ENCODE data around the gene CD209. TPM values are rescaled to one million over a fixed set of nuclear protein-coding genes. Genes with fewer than 3 reads are reported as not detected.
A peak's percentile ranks its signal among the peaks of the same experiment; 100 is the strongest.

Gene CD209
- total RNA-seq, 5 donors from 2014 or later (not counting 1 experiment from before 2014, with no cell fraction given) = 0.07 TPM; not detected in 4

- H3K27me3 Mint-ChIP-seq = peaks cover 13 to 31% of the 10 kb centered on the region in 2 donors
- Histone ChIP-seq H3K4me1 (ENCODE audit: control insufficient read depth in 1 of 2, extremely low read depth in 1 of 2, insufficient read depth in 2 of 2, low read length in 2 of 2) (peaks cover 2 to 19% of the 10 kb centered on the region in 2 experiments), H3K27me3 (replicated peaks in 1 of 2; ENCODE audit: control insufficient read depth in 2 of 2, extremely low read depth in 1 of 2, insufficient read depth in 2 of 2, low read length in 1 of 2) (peaks cover 5 to 39% of the 10 kb centered on the region in 2 experiments), H3K4me3 (ENCODE audit: control insufficient read depth in 1 of 2, extremely low read depth in 1 of 2, low read length in 1 of 2) (no peak overlapping the region), H3K9me3 (no peaks in the 10 kb centered on the region), H3K36me3 (ENCODE audit: control insufficient read depth in 2 of 2, extremely low read depth in 1 of 2, insufficient read depth in 1 of 2, low read length in 1 of 2) (no peaks in the 10 kb centered on the region), H3K27ac (ENCODE audit: low read length) (no peak overlapping the region)
- H3K9me3 Mint-ChIP-seq = no peaks in the 10 kb centered on the region
- no peak overlapping the region for H3K4me3 Mint-ChIP-seq
- DNase-seq (no peak), ATAC-seq (replicated peaks in 1 of 4) (no peak)
- CTCF ChIA-PET = no interaction called here
- POLR2A ChIA-PET = no interaction called here
- H3K27ac Mint-ChIP-seq = no peak overlapping the region
- WGBS (ENCODE audit: insufficient coverage) = 83% methylated on average over 7 of the region's 14 CpGs
- no peaks in the 10 kb centered on the region for H3K36me3 Mint-ChIP-seq
- peaks cover 5 to 13% (median 8%) of the 10 kb centered on the region in 3 donors for H3K4me1 Mint-ChIP-seq
Observed at GRCh38 chr19:7790416-7790815, 43.1 kb upstream of the CD209 start.

GRCh38 chr19:7789447-7789846 is 42.1 kb upstream of the CD209 start:
- peak; percentile 67 to 83 (median 76) for ATAC-seq (replicated peaks in 1 of 4)
- H3K4me3 Mint-ChIP-seq = peak overlapping the region; percentile 47 to 74 (median 63)

GRCh38 chr19:7788933-7789323 is 41.6 kb upstream of the CD209 start:
- DNase-seq (no peak), ATAC-seq (replicated peaks in 1 of 4) (peak in 2 of 4 experiments; percentile 22 to 25)
- H3K36me3 Mint-ChIP-seq = no peaks in the 10 kb centered on the region
- Histone ChIP-seq H3K9me3 (no peaks in the 10 kb centered on the region), H3K36me3 (ENCODE audit: control insufficient read depth in 2 of 2, extremely low read depth in 1 of 2, insufficient read depth in 1 of 2, low read length in 1 of 2) (no peaks in the 10 kb centered on the region), H3K4me1 (ENCODE audit: control insufficient read depth in 1 of 2, extremely low read depth in 1 of 2, insufficient read depth in 2 of 2, low read length in 2 of 2) (peaks cover 2 to 19% of the 10 kb centered on the region in 2 experiments), H3K27me3 (replicated peaks in 1 of 2; ENCODE audit: control insufficient read depth in 2 of 2, extremely low read depth in 1 of 2, insufficient read depth in 2 of 2, low read length in 1 of 2) (peaks cover 7 to 45% of the 10 kb centered on the region in 2 experiments), H3K27ac (ENCODE audit: low read length) (no peak overlapping the region), H3K4me3 (ENCODE audit: control insufficient read depth in 1 of 2, extremely low read depth in 1 of 2, low read length in 1 of 2) (peak overlapping the region in 1 of 2 donors; percentile 25)
- WGBS (ENCODE audit: insufficient coverage) = 4% methylated on average over 14 of the region's 23 CpGs
- POLR2A ChIA-PET = no interaction called here
- peak overlapping the region; percentile 47 to 74 (median 63) for H3K4me3 Mint-ChIP-seq
- H3K9me3 Mint-ChIP-seq = peaks cover 0 to 7% (median 4%) of the 10 kb centered on the region in 3 donors
- no peak overlapping the region for H3K27ac Mint-ChIP-seq
- H3K27me3 Mint-ChIP-seq = peaks cover 15 to 42% of the 10 kb centered on the region in 2 donors
- CTCF ChIA-PET = interaction anchor here in 1 of 2 donors (0.6 kb wide), 1 partner anchor 89 kb away, joined by 4 read pairs; no protein-coding TSS in a partner anchor
- H3K4me1 Mint-ChIP-seq = peaks cover 5 to 13% (median 8%) of the 10 kb centered on the region in 3 donors

More at GRCh38 chr19:7789447-7789846, 42.1 kb upstream of the CD209 start:
- peaks cover 13 to 39% of the 10 kb centered on the region in 2 donors for H3K27me3 Mint-ChIP-seq
- Histone ChIP-seq H3K9me3 (no peaks in the 10 kb centered on the region), H3K27me3 (replicated peaks in 1 of 2; ENCODE audit: control insufficient read depth in 2 of 2, extremely low read depth in 1 of 2, insufficient read depth in 2 of 2, low read length in 1 of 2) (peaks cover 5 to 43% of the 10 kb centered on the region in 2 experiments), H3K36me3 (ENCODE audit: control insufficient read depth in 2 of 2, extremely low read depth in 1 of 2, insufficient read depth in 1 of 2, low read length in 1 of 2) (no peaks in the 10 kb centered on the region), H3K4me1 (ENCODE audit: control insufficient read depth in 1 of 2, extremely low read depth in 1 of 2, insufficient read depth in 2 of 2, low read length in 2 of 2) (peaks cover 2 to 19% of the 10 kb centered on the region in 2 experiments), H3K27ac (ENCODE audit: low read length) (no peak overlapping the region), H3K4me3 (ENCODE audit: control insufficient read depth in 1 of 2, extremely low read depth in 1 of 2, low read length in 1 of 2) (peak overlapping the region; percentile 24 to 25)
- CTCF ChIA-PET = no interaction called here
- peak in 34 of 35 experiments; percentile 10 to 61 (median 44) for DNase-seq
- peaks cover 5 to 13% (median 8%) of the 10 kb centered on the region in 3 donors for H3K4me1 Mint-ChIP-seq
- H3K36me3 Mint-ChIP-seq = no peaks in the 10 kb centered on the region
- H3K27ac Mint-ChIP-seq = no peak overlapping the region
- POLR2A ChIA-PET = no interaction called here
- H3K9me3 Mint-ChIP-seq = peaks cover 0 to 7% (median 4%) of the 10 kb centered on the region in 3 donors
- WGBS (ENCODE audit: insufficient coverage) = 5% methylated on average over 21 of the region's 31 CpGs

- no peaks in the 10 kb centered on the region for H3K36me3 ChIP-seq (ENCODE audit: control insufficient read depth in 2 of 2, extremely low read depth in 1 of 2, insufficient read depth in 1 of 2, low read length in 1 of 2)
- H3K4me1 ChIP-seq (ENCODE audit: control insufficient read depth in 1 of 2, extremely low read depth in 1 of 2, insufficient read depth in 2 of 2, low read length in 2 of 2) = peaks cover 2 to 19% of the 10 kb centered on the region in 2 experiments
- H3K27me3 ChIP-seq (replicated peaks in 1 of 2; ENCODE audit: control insufficient read depth in 2 of 2, extremely low read depth in 1 of 2, insufficient read depth in 2 of 2, low read length in 1 of 2) = peaks cover 5 to 51% of the 10 kb centered on the region in 2 experiments
- ATAC-seq (replicated peaks in 1 of 4) (peak in 2 of 4 experiments; percentile 41 to 56), DNase-seq (peak in 1 of 35 experiments; percentile 11)
- Mint-ChIP-seq H3K27me3 (peaks cover 20 to 47% of the 10 kb centered on the region in 2 donors), H3K4me3 (peak overlapping the region in 1 of 3 donors; percentile 67), H3K9me3 (peaks cover 0 to 7% (median 4%) of the 10 kb centered on the region in 3 donors), H3K36me3 (no peaks in the 10 kb centered on the region), H3K4me1 (peaks cover 5 to 13% (median 8%) of the 10 kb centered on the region in 3 donors), H3K27ac (no peak overlapping the region)
- ChIA-PET POLR2A (no interaction called here), CTCF (interaction anchor here in 1 of 2 donors (0.6 kb wide), 1 partner anchor 89 kb away, joined by 4 read pairs; no protein-coding TSS in a partner anchor)
- H3K4me3 ChIP-seq (ENCODE audit: control insufficient read depth in 1 of 2, extremely low read depth in 1 of 2, low read length in 1 of 2) = no peak overlapping the region
- no peaks in the 10 kb centered on the region for H3K9me3 ChIP-seq
- 7% methylated on average over 53 of the region's 67 CpGs for WGBS (ENCODE audit: insufficient coverage)
- H3K27ac ChIP-seq (ENCODE audit: low read length) = no peak overlapping the region
Observed at GRCh38 chr19:7788178-7788932, 41.0 kb upstream of the CD209 start.

- Mint-ChIP-seq H3K36me3 (no peaks in the 10 kb centered on the region), H3K4me1 (peaks cover 5 to 13% (median 8%) of the 10 kb centered on the region in 3 donors), H3K27ac (no peak overlapping the region), H3K27me3 (peaks cover 20 to 48% of the 10 kb centered on the region in 2 donors), H3K9me3 (peaks cover 0 to 7% (median 4%) of the 10 kb centered on the region in 3 donors), H3K4me3 (peak overlapping the region in 1 of 3 donors; percentile 67)
- Histone ChIP-seq H3K27me3 (replicated peaks in 1 of 2; ENCODE audit: control insufficient read depth in 2 of 2, extremely low read depth in 1 of 2, insufficient read depth in 2 of 2, low read length in 1 of 2) (peaks cover 5 to 54% of the 10 kb centered on the region in 2 experiments), H3K27ac (ENCODE audit: low read length) (no peak overlapping the region), H3K9me3 (no peaks in the 10 kb centered on the region), H3K36me3 (ENCODE audit: control insufficient read depth in 2 of 2, extremely low read depth in 1 of 2, insufficient read depth in 1 of 2, low read length in 1 of 2) (no peaks in the 10 kb centered on the region), H3K4me3 (ENCODE audit: control insufficient read depth in 1 of 2, extremely low read depth in 1 of 2, low read length in 1 of 2) (no peak overlapping the region), H3K4me1 (ENCODE audit: control insufficient read depth in 1 of 2, extremely low read depth in 1 of 2, insufficient read depth in 2 of 2, low read length in 2 of 2) (peaks cover 2 to 19% of the 10 kb centered on the region in 2 experiments)
- ChIA-PET CTCF (interaction anchor here in 1 of 2 donors (0.6 kb wide), 1 partner anchor 219 kb away, joined by 3 read pairs; no protein-coding TSS in a partner anchor), POLR2A (no interaction called here)
- 19% methylated on average over 21 of the region's 22 CpGs for WGBS (ENCODE audit: insufficient coverage)
- ATAC-seq (replicated peaks in 1 of 4) (peak in 1 of 4 experiments; percentile 12), DNase-seq (no peak)
Observed at GRCh38 chr19:7787602-7788177, 40.4 kb upstream of the CD209 start.

- Mint-ChIP-seq H3K4me1 (peaks cover 5 to 13% (median 8%) of the 10 kb centered on the region in 3 donors), H3K27ac (no peak overlapping the region), H3K27me3 (peaks cover 20 to 48% of the 10 kb centered on the region in 2 donors), H3K4me3 (peak overlapping the region in 1 of 3 donors; percentile 67), H3K9me3 (peaks cover 0 to 7% (median 4%) of the 10 kb centered on the region in 3 donors), H3K36me3 (no peaks in the 10 kb centered on the region)
- Histone ChIP-seq H3K4me3 (ENCODE audit: control insufficient read depth in 1 of 2, extremely low read depth in 1 of 2, low read length in 1 of 2) (no peak overlapping the region), H3K27me3 (replicated peaks in 1 of 2; ENCODE audit: control insufficient read depth in 2 of 2, extremely low read depth in 1 of 2, insufficient read depth in 2 of 2, low read length in 1 of 2) (peaks cover 5 to 54% of the 10 kb centered on the region in 2 experiments), H3K36me3 (ENCODE audit: control insufficient read depth in 2 of 2, extremely low read depth in 1 of 2, insufficient read depth in 1 of 2, low read length in 1 of 2) (no peaks in the 10 kb centered on the region), H3K27ac (ENCODE audit: low read length) (no peak overlapping the region), H3K4me1 (ENCODE audit: control insufficient read depth in 1 of 2, extremely low read depth in 1 of 2, insufficient read depth in 2 of 2, low read length in 2 of 2) (peaks cover 2 to 19% of the 10 kb centered on the region in 2 experiments), H3K9me3 (no peaks in the 10 kb centered on the region)
- CTCF ChIA-PET = interaction anchor here in 1 of 2 donors (0.6 kb wide), 1 partner anchor 219 kb away, joined by 3 read pairs; no protein-coding TSS in a partner anchor
- DNase-seq (no peak), ATAC-seq (replicated peaks in 1 of 4) (no peak)
- POLR2A ChIA-PET = no interaction called here
- WGBS (ENCODE audit: insufficient coverage) = 44% methylated on average over 6 of the region's 10 CpGs
Observed at GRCh38 chr19:7787141-7787540, 39.8 kb upstream of the CD209 start.

Data from T-cell (primary cell).